ENCODE measurements around the gene NLN.

DNA sequence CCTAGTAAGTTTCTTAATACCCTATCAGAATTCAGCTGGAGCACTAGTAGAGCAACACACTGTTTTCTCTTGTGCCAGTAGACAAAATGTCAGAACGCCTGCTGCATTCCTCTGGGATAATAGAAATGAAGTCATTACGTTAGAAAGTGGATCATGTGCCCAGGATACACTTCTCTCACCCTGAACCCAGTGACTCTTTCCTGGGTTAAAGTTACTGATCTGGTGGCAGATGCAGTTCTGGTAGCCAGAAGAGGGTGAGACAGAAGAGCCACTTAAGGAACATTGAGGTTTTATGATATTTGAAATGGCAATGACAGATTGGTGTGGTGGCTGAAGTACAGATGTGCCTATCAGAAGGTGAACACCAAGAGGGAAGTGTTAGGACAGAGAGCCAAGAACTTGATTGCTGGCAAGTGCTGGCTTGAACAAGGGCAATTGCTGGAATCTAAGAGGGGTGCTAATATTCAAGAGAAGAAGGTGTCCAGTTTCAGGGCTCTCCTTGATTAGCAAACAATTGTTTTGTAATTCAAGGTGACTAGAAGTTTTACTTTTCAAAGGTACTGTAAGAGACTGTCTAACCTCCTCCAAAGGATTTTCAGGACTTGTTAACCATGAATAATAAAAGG, 110.7 kb downstream of the NLN start:
- TF ChIP-seq TAF1 (IDR thresholded peaks at IDR 0.05; ENCODE audit: control insufficient read depth, extremely low read depth, insufficient read depth, low read length, severe bottlenecking) (no peak), SREBF2 (CRISPR knock-in tag; IDR thresholded peaks at IDR 0.05) (no peak), HMG20A (CRISPR knock-in tag; conservative IDR thresholded peaks at IDR 0.05) (no peak), FOXA1 (IDR thresholded peaks at IDR 0.05; ENCODE audit: borderline replicate concordance) (no peak), HES1 (IDR thresholded peaks at IDR 0.05; ENCODE audit: low read depth) (no peak), ZNF224 (CRISPR knock-in tag; IDR thresholded peaks at IDR 0.05) (no peak), NFE2L1 (tag; IDR thresholded peaks at IDR 0.05; ENCODE audit: borderline replicate concordance, low read depth) (no peak), EP300 (IDR thresholded peaks at IDR 0.05; ENCODE audit: low read length) (no peak), RBFOX2 (IDR thresholded peaks at IDR 0.05; ENCODE audit: low read depth, low read length) (no peak)
- TF ChIP-seq, protein P1, sequence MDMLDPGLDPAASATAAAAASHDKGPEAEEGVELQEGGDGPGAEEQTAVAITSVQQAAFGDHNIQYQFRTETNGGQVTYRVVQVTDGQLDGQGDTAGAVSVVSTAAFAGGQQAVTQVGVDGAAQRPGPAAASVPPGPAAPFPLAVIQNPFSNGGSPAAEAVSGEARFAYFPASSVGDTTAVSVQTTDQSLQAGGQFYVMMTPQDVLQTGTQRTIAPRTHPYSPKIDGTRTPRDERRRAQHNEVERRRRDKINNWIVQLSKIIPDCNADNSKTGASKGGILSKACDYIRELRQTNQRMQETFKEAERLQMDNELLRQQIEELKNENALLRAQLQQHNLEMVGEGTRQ (CRISPR knock-in tag; IDR thresholded peaks at IDR 0.05) = no peak
- TF ChIP-seq, protein P2, sequence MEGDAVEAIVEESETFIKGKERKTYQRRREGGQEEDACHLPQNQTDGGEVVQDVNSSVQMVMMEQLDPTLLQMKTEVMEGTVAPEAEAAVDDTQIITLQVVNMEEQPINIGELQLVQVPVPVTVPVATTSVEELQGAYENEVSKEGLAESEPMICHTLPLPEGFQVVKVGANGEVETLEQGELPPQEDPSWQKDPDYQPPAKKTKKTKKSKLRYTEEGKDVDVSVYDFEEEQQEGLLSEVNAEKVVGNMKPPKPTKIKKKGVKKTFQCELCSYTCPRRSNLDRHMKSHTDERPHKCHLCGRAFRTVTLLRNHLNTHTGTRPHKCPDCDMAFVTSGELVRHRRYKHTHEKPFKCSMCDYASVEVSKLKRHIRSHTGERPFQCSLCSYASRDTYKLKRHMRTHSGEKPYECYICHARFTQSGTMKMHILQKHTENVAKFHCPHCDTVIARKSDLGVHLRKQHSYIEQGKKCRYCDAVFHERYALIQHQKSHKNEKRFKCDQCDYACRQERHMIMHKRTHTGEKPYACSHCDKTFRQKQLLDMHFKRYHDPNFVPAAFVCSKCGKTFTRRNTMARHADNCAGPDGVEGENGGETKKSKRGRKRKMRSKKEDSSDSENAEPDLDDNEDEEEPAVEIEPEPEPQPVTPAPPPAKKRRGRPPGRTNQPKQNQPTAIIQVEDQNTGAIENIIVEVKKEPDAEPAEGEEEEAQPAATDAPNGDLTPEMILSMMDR (IDR thresholded peaks at IDR 0.05 in 2 of 3, conservative IDR thresholded peaks at IDR 0.05 in 1 of 3; ENCODE audit: insufficient read depth in 2 of 3, low read depth in 1 of 3, low read length in 3 of 3) = no peak
